GM21786 (cell line): ENCODE measurements around the gene C1orf122.
"Not testable (repeated sequence)": the region's sequence is repeated elsewhere in the genome, so short reads cannot be mapped to it uniquely, and the experiment has no call there.

ENCODE experiments used
- ATAC-seq: cut with Tn5 transposase; IDR thresholded peaks from one replicate; pipeline ENCODE4 v1.9.1; 2021; ENCODE audit not compliant: unreplicated experiment

C1orf122 gene

DNA sequence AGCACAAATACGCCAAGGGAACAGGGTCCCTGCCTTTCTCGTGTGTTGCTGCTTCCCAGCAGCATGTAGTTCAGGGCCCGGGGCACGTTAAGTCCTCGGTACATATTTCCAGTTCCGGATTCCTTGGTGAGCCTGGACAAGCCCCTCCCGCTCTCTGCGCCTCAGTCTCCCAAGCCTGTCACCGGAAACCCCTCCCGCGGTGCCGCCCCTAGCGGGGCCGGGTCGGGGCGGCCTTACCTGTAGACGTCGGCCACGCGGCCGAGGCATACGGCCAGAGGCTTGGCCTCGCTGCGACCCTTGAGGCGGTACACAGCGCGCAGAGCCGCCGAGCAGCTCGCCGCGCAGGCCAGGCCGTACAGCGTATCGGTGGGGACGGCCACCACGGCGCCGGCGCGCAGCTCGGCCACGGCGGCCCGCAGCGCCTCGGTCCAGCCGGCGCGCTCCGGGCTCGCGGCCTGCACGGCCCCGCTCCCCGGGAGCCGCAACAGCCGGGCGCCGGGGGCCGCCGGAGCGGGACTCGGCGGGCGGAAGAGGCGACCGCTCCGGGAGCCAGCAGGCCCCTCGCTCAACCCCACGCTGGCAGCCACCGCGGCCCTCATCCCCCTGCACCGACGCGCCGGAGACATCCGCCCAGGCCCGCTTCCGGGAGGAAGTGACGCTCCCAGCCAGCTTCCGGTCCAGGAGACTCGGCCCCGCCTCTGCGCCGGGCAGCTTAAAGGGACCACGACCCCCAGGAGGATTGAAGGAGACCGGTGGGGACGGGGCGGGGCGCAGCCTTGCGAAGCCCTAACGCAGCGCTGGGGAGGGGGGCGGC, at the start of gene C1orf122, which contains the start of gene YRDC:
C1orf122 (plus strand) TSS at position 236 of the 814 bp plus-strand sequence. CDS start 615 bp downstream, outside the sequence.
YRDC (minus strand) TSS at position 654 of the 814 bp plus-strand sequence; CDS start at position 626, 28 bp downstream.
- peak; percentile 93 for ATAC-seq

DNA sequence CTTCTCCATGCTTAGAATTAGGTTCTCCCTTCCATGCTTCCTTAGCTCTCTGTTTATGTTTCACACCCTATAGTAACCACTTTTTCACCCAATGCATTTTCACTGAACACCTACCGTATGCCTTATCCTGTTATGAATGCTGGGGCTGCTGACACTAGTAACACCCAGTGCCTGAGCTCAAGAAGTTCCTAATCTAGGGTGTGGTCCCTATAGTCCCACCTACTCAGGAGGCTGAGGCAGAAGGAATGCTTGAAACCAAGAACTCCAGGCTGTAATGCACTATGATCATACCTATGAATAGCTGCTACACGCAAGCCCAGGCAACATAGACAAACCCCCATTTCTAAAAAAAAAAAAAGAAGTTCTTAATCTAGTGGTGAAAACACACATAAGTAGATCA, 48.1 kb upstream of the C1orf122 start:
- no peak for ATAC-seq

DNA sequence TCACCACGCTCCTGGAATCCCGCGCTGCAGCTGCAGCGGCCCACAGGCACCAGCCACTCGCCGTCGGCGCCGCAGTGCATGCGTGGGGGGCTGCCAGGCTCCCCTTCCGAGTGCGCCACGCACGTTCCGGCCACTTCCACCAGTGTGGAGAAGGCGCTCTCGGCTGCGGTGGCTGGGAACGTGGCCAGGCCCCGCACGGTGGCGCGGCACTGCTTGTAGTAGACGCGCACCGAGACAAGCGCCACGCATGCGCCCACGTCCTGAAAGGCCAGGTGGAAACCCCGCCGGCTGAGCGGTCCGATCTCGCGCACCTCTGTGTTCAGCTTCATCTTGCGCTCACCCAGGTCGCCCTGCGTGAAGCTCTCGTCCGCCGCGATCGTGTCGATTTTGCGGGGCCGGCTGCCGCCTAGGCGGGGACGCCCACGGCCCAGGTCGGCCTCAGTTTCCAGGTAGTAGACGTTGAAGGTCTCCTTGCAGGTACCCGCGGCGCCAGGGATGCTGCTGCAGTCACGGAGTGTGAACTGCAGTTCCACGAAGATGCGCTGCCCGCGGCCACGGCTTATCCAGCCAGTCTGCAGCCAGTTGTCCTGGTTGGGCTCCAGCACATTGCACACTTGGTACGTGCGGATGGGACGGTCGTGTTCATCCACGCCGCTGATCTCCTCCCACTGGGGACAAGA, 46.0 kb upstream of the C1orf122 start:
- no peak for ATAC-seq

- ATAC-seq = no peak
These were observed 45.1 kb upstream of the C1orf122 start for GRCh38 chr1:37762516-37762915.

DNA sequence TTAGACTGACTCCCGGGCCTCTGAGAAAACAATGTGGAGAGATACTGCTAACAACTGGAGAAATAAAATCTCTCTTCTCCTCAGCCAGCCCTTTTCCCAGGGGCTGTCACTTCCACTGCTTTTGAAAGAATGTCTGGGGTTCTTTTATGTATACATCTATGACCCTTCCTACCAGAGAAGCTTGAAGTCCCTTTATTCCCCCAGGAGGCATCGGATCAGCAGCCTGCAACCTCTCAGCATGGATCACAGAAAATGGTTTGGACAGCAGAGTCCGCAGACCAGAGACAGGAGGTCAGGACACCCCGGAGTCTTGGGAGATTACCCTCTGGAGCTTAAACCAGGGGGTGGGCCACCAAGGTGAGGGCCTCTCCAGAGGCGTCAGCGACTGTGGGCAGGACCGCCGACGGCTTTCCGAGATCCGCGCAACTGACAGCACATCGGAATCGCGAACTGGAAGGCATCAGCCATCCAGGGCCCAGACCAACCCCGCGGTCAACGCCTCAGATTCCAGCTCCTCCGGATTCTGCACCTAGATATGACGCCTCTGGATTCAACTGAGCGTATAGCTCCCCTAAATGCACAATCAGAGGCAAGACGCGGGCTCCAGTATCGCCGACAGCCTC, 43.7 kb upstream of the C1orf122 start:
- no peak for ATAC-seq

DNA sequence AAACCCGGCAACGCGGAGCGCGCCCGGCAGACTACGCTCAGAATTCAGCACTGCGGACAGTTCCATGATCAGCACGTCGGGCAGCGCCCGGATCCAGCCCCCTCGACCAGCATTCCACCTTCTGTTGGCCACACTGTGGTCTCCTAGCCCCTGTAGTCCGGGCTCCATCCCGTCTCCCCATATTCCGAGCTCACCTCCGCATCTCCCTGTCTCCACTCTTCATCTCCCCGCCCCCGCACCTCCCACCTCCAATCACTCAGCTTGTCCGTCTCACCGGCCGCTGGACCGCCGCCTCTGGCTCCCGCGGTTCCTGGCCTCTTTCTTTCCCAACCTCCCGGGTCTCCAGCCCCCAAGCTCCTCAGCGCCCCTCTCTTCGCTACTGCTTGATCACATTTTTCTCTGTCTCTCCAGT, 43.2 kb upstream of the C1orf122 start:
- ATAC-seq = no peak

DNA sequence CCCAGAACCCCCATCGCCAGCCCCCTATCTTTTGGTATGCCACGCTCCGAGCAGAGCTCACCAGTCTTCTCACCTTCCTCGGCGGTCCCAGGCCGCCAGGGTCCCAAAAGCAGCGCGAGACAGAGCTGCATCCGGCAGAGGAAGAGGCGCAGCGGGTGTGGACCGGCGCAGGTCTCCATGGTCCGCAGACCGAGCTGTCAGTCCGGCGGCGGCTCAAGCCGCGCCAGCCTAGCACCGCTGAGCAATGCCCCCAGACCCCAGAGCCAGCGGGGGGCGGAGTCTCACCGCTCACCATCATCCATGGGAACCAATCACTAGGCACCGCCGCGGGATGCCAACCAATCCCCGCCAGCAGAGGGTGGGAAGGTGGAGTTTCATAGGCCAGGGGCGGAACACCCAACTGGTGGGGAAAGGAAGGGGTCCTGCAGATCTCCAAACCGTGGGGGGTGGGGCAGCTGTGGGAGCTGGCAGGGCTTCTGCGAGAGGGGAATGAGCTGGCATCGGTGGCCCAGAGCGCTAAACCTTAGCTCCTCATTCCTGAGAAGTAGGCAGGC, 42.6 kb upstream of the C1orf122 start, which contains the start of gene EPHA10:
EPHA10 (minus strand) TSS at position 233 of the 554 bp plus-strand sequence; CDS start at position 179, 54 bp downstream.
- ATAC-seq = no peak

GRCh38 chr1:37765916-37766664, 41.5 kb upstream of the C1orf122 start:
- no peak for ATAC-seq

GRCh38 chr1:37767488-37767887, 40.1 kb upstream of the C1orf122 start:
- no peak for ATAC-seq

DNA sequence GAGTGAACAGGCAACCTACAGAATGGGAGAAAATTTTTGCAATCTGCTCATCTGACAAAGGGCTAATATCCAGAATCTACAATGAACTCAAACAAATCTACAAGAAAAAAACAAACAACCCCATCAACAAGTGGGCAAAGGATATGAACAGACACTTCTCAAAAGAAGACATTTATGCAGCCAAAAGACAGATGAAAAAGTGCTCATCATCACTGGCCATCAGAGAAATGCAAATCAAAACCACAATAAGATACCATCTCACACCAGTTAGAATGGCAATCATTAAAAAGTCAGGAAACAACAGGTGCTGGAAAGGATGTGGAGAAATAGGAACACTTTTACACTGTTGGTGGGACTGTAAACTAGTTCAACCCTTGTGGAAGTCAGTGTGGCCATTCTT, 36.1 kb upstream of the C1orf122 start:
- not testable (repeated sequence) for ATAC-seq

GRCh38 chr1:37776946-37777516, 30.6 kb upstream of the C1orf122 start:
- ATAC-seq = no peak

DNA sequence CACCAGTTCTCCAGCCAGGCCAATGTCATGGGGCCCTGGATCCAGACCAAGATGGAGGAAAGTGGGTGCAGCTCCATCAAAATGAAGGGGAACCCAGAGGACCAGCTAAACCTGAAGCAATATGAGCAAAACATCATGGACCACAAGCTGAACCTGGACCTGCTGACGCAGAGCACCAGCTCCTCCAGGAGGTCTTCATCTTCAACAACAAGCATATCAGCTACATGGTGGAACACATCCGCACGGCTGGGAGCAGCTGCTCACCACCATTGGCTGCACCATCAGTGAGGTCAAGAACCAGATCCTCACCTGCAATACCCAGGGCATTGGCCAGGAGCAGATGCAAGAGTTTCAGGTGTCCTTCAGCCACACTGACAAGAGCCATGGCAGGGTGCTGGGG, 28.9 kb upstream of the C1orf122 start:
- ATAC-seq = no peak

DNA sequence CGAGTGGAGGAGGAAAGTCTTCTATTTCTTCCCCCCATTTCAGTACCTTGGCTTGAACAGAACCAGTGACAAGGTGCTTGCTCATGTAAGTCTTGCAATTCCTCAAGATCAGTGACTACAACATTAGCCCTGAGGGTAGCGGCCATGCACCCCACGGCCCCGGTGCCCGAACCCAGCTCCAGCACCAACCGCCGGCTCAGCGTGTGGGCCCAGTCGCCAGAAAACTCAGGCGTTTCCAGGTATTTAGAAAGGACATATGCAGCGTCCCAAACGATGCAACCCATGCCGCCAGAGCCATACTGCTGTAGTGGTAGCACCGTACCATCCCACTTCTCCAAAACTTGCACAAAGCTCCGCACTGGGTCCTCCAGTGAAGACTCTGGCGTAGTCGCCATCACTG, 25.1 kb upstream of the C1orf122 start:
- no peak for ATAC-seq

DNA sequence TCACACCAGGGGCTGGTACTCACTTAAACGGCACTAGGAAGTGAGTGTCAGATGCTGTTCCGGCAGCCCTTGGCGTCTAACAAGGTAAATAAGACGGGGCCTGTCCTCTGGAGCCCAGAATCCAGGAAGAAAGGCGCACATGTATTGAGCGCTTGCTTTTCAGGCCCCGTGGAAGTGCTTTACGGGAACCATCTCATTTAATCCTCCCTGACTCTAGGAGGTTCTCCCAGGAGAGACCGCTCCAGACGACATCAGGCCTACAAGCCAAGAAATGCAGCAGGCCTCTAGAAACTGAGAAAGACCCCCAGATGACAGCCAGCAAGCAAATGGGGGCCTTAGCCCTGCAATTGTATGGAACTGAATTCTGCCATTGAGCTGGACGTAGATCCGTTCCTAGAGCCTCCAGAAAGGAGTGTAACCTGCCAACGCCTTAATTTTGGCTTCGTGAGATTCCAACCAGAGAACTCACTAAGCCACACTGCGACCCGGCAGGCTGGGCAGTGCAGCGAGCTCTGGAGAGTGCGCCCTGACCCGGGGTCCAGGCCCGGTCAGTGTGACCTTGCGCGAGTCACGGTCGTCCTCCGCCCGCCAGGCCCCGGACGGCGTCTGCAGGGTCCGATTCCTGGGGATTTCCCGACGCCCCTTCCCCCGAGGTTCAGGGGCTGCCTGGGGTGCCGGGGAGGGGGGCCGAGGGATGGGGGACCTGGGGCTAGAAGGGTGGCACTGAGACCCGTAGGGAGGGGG, 14.5 kb upstream of the C1orf122 start:
- no peak for ATAC-seq

- no peak for ATAC-seq
These were observed 13.7 kb upstream of the C1orf122 start, which contains the start of gene MANEAL for GRCh38 chr1:37793773-37794371. Gene MANEAL, plus strand, starts transcription at chr1:37793847. Its CDS starts 336 bp downstream, at chr1:37794183.

DNA sequence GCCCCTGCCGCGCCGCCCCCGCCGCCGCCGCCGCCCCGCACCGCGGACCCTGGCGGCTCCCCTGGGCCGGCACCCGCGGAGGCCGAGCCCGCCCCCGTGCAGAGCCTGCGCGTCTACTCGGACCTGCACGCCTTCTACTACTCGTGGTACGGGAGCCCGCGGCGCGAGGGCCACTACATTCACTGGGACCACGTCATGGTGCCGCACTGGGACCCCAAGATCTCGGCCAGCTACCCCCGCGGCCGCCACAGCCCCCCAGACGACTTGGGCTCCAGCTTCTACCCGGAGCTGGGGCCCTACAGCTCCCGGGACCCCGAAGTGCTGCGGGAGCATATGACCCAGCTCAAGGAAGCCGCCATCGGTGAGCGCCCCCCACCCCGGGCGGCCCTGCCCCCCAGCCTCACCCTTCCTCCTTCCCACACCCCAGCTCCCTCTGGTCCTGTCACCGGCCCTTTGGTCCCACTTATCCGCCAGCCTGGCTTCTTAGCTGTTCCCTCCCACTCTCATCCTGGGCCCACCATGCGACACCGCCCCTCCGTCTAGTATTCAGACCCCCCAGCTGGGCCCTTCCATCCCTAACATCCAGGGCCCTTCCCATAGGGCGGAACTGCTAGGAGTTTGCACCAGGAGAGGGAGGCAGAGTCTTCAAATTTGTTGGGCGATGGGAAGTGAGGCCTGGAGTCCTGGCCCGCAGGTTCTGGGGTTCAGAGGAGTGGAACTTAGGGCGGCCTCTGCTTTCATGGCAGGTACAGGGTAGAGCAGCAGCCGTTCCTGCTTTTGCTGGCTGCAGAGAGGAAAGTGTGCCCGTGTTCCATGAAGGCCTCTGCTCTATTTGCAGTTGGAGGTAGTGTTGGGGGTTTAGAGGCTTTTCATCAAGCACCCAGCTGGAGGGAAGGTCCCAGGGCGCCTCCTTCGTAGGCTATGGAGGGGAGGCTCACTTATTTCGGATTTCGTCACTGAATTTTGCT, 12.9 kb upstream of the C1orf122 start:
- no peak for ATAC-seq

GRCh38 chr1:37795340-37796125, 12.1 kb upstream of the C1orf122 start:
- ATAC-seq = no peak
